Astrocyte of the spinal cord (primary cell): ENCODE results near the gene ABO.
"Not testable (repeated sequence)": the region's sequence is repeated elsewhere in the genome, so short reads cannot be mapped to it uniquely, and the experiment has no call there.

Experiments
- DNase-seq: peaks from one replicate; pipeline ENCODE4 v3.0.0; 2011; ENCODE audit warnings: low read depth, low spot score
- H3K4me3 ChIP-seq: 2 replicates; pipeline ENCODE4 v1.5.1; 2011; ENCODE audit warnings: low read depth, mild to moderate bottlenecking, low read length, moderate library complexity
- CTCF ChIP-seq: IDR thresholded peaks from 2 replicates; pipeline ENCODE4 v1.5.1; 2012; ENCODE audit warnings: low read depth, mild to moderate bottlenecking, low read length, inconsistent platforms
- in situ Hi-C: cut with HindIII; loops from 2 replicates; pipeline ENCODE4 v1.10.0; 2017; ENCODE audit warnings: low sequenced_read_pairs

The ABO gene

DNA sequence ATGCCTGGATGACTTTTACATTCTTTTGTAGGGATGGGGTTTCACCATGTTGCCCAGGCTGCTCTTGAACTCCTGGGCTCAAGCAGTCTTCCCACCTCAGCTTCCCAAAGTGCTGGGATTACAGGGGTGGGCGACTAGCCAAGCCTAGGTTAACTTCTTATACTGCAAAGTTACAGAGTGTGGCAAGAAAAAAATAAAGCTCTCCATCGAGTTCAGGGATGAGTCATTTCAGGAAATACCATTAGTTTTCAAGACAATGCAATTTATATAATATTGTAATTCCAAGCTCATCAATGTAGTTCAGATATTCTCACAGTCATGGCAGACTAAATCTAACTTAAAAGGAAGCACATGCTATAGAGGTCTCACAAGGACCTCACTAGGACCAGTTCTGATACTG lies 11.5 kb upstream of the ABO start:
- H3K4me3 ChIP-seq: no peak overlapping the region
- in situ Hi-C loops: no loop called here
- TF ChIP-seq CTCF: no peak
- DNase-seq: peak; percentile 4

- in situ Hi-C loops: no loop called here
- no peak for DNase-seq
- TF ChIP-seq CTCF: no peak
Observed at GRCh38 chr9:133285252-133285775, 10.3 kb upstream of the ABO start.

GRCh38 chr9:133284362-133284761 lies 9.4 kb upstream of the ABO start:
- DNase-seq: no peak
- no peak overlapping the region for H3K4me3 ChIP-seq
- in situ Hi-C loops: no loop called here
- no peak for TF ChIP-seq CTCF

More at GRCh38 chr9:133285252-133285775, 10.3 kb upstream of the ABO start:
- H3K4me3 ChIP-seq: no peak overlapping the region

DNA sequence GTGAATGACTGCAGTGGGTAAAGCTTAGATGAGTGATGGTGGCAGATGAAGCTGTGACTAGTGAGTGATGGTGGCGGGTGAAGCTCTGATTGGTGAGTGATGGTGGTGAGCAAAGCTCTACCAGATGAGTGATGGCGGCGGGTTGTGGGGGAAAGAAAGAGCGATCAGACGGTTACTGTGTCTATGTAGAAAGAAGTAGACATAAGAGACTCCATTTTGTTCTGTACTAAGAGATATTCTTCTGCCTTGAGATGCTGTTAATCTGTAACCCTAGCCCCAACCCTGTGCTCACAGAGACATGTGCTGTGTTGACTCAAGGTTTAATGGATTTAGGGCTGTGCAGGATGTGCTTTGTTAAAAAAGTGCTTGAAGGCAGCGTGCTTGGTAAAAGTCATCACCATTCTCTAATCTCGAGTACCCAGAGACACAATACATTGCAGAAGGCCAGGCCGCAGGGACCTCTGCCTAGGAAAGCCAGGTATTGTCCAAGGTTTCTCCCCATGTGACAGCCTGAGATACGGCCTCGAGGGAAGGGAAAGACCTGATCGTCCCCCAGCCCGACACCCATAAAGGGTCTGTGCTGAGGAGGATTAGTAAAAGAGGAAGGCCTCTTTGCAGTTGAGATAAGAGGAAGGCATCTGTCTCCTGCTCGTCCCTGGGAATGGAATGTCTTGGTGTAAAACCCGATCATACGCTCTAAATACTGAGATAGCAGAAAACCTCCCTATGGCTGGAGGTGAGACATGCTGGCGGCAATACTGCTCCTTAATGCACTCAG lies 8.4 kb upstream of the ABO start:
- in situ Hi-C loops, DNase-seq, H3K4me3 ChIP-seq: not testable (repeated sequence)

DNA sequence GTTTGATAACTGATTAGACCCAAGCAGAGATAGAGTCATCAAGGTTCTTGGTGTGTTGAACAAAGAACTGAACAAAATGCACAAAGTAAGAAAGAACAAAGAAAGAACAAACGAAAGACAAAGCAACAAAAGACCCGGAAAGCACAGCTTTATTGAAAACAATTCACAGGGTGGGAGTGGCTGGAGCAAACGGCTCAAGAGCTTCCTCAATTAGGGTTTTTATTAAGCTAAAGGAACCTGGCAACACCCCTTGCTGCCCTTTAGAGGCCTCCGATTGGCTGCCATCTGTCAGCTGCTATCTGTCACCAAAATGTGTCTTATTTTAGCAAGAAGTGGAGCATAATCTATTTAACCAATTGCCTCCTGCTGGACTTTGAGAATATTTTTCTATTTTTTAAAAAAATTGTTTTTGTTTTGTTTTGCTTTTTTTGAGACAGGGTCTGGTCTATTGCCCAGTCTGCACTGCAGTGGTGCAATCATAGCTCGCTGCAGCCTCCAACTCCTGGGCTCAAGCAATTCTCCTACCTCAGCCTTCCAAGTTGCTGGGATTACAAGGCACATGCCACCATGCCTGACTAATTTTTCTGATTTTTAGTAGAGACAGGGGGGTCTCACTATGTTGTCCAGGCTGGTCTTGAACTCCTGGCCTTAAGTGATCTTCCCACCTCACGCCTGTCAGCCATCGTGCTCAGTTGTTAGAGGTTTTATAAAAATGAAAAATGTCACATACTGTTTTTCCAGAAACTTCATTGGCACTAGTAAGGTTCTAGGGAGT lies 7.7 kb upstream of the ABO start:
- TF ChIP-seq CTCF: no peak
- H3K4me3 ChIP-seq: no peak overlapping the region
- no peak for DNase-seq
- in situ Hi-C loops: no loop called here

- H3K4me3 ChIP-seq: no peak overlapping the region
- in situ Hi-C loops: no loop called here
- no peak for TF ChIP-seq CTCF
- DNase-seq: no peak
Observed at GRCh38 chr9:133280392-133280791, 5.4 kb upstream of the ABO start.
